Panc1 (cell line): ENCODE data around the gene LILRB2. TPM values are rescaled to one million over a fixed set of nuclear protein-coding genes. Genes with fewer than 3 reads are reported as not detected.

ENCODE experiments used
- ATAC-seq: fragments of 200-7000 bp; cut with Tn5 transposase; 2 replicates; pipeline ENCODE4 v1.9.1; 2020; ENCODE audit warnings: mild to moderate bottlenecking, moderate library complexity
- BruUV-seq: library from RNA; stranded (reverse); fragments of 400-500 nt; replicated peaks from 2 replicates; lab custom pipeline; 2021; lab: Mats Ljungman, UMichigan
- CTCF ChIA-PET: fragments of 300-600 bp; sonication (Branson Sonifier 250); formaldehyde crosslinking; loops from one replicate; lab custom pipeline; 2022; ENCODE audit warnings: antibody characterized with exemption; lab: Charles Lee
- POLR2A ChIA-PET: fragments of 300-600 bp; sonication (Branson Sonifier 250); formaldehyde crosslinking; loops from one replicate; lab custom pipeline; 2022; ENCODE audit warnings: antibody characterized with exemption; lab: Charles Lee
- DNase-seq: peaks from one replicate; pipeline ENCODE4 v3.0.0-alpha.2; 2010; ENCODE audit warnings: low read depth, low spot score
- H3K27ac ChIP-seq: 2 replicates; pipeline ENCODE4 v1.5.1; 2011; ENCODE audit warnings: mild to moderate bottlenecking, low read length, inconsistent platforms
- H3K27me3 ChIP-seq: fragments of 200-500 bp; sonication (Bioruptor generic); 2 replicates; pipeline ENCODE4 v1.6.0; 2014; ENCODE audit warnings: low read length, inconsistent platforms; ENCODE audit not compliant: control insufficient read depth, insufficient read depth
- H3K36me3 ChIP-seq: fragments of 200-500 bp; sonication (Bioruptor generic); 2 replicates; pipeline ENCODE4 v1.5.1; 2014; ENCODE audit warnings: inconsistent platforms, mild to moderate bottlenecking, low read length, moderate library complexity; ENCODE audit not compliant: control insufficient read depth, insufficient read depth
- H3K4me1 ChIP-seq: 2 replicates; pipeline ENCODE4 v1.5.1; 2011; ENCODE audit warnings: inconsistent platforms, mild to moderate bottlenecking, low read length, moderate library complexity; ENCODE audit not compliant: control insufficient read depth, insufficient read depth
- H3K4me3 ChIP-seq, 2 experiments: 2 replicates each; pipeline ENCODE4 v1.5.1; 2011 to 2012; ENCODE audit warnings: low read depth in 2 of 2, low read length in 2 of 2, mild to moderate bottlenecking in 2 of 2, inconsistent platforms in 1 of 2, moderate library complexity in 1 of 2
- H3K9me3 ChIP-seq: fragments of 200-500 bp; sonication (Bioruptor generic); 2 replicates; pipeline ENCODE4 v1.5.1; 2014; ENCODE audit warnings: low read depth, mild to moderate bottlenecking, inconsistent platforms, low read length, moderate library complexity; ENCODE audit not compliant: control insufficient read depth, insufficient read depth
- CTCF ChIP-seq: fragments of 450-650 bp; IDR thresholded peaks from 2 replicates; pipeline ENCODE4 v1.5.1; 2017; ENCODE audit warnings: mild to moderate bottlenecking
- POLR2AphosphoS5 ChIP-seq: IDR thresholded peaks from 2 replicates; pipeline ENCODE4 v1.6.1; 2012; ENCODE audit warnings: mild to moderate bottlenecking, low read depth, low read length, moderate library complexity
- SIN3A ChIP-seq: IDR thresholded peaks from 2 replicates; pipeline ENCODE4 v1.6.1; 2012; ENCODE audit warnings: low read depth, mild to moderate bottlenecking, low read length, moderate library complexity, borderline replicate concordance; ENCODE audit not compliant: insufficient read depth
- in situ Hi-C: cut with HindIII; loops from 2 replicates; pipeline ENCODE4 v1.10.0; 2016; ENCODE audit warnings: low sequenced_read_pairs, low pct_unique_long_range_greater_than_20kb
- intact Hi-C: fragments of 100-400 bp; cut with micrococcal nuclease; formaldehyde crosslinking; loops from one replicate; pipeline ENCODE4 v1.10.0; 2022; ENCODE audit not compliant: unreplicated experiment
- total RNA-seq: library from RNA; stranded (reverse); gene quantifications from one replicate; pipeline ENCODE4 v1.2.1, GENCODE V29; 2021; ENCODE audit not compliant: unreplicated experiment
- TF ChIP-seq, protein P1 (sequence below), 2 experiments: IDR thresholded peaks; 2 replicates each; pipeline ENCODE4 v1.6.1; 2011 to 2012; ENCODE audit warnings: low read depth in 2 of 2, control low read depth in 1 of 2, low read length in 1 of 2, mild to moderate bottlenecking in 1 of 2, moderate library complexity in 1 of 2; ENCODE audit not compliant: insufficient read depth in 1 of 2

The LILRB2 gene
- total RNA-seq, 1 experiment from 2014 or later = not detected

- in situ Hi-C loops (no loop called here), intact Hi-C loops (no loop called here)
- no TSS peak for BruUV-seq
- H3K4me3 ChIP-seq = no peak overlapping the region
- no peak overlapping the region for H3K27ac ChIP-seq
- ATAC-seq (peak; percentile 91), DNase-seq (peak; percentile 47)
- H3K9me3 ChIP-seq = no peaks in the 10 kb centered on the region
- TF ChIP-seq CTCF (peak; percentile 90), POLR2AphosphoS5 (no peak)
- TF ChIP-seq, protein P1, sequence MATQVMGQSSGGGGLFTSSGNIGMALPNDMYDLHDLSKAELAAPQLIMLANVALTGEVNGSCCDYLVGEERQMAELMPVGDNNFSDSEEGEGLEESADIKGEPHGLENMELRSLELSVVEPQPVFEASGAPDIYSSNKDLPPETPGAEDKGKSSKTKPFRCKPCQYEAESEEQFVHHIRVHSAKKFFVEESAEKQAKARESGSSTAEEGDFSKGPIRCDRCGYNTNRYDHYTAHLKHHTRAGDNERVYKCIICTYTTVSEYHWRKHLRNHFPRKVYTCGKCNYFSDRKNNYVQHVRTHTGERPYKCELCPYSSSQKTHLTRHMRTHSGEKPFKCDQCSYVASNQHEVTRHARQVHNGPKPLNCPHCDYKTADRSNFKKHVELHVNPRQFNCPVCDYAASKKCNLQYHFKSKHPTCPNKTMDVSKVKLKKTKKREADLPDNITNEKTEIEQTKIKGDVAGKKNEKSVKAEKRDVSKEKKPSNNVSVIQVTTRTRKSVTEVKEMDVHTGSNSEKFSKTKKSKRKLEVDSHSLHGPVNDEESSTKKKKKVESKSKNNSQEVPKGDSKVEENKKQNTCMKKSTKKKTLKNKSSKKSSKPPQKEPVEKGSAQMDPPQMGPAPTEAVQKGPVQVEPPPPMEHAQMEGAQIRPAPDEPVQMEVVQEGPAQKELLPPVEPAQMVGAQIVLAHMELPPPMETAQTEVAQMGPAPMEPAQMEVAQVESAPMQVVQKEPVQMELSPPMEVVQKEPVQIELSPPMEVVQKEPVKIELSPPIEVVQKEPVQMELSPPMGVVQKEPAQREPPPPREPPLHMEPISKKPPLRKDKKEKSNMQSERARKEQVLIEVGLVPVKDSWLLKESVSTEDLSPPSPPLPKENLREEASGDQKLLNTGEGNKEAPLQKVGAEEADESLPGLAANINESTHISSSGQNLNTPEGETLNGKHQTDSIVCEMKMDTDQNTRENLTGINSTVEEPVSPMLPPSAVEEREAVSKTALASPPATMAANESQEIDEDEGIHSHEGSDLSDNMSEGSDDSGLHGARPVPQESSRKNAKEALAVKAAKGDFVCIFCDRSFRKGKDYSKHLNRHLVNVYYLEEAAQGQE (IDR thresholded peaks at IDR 0.05; ENCODE audit: insufficient read depth in 1 of 2, low read depth in 2 of 2, low read length in 1 of 2) = no peak
- peaks cover 33% of the 10 kb centered on the region for H3K27me3 ChIP-seq
- POLR2A ChIA-PET = no interaction called here
- H3K4me1 ChIP-seq = no peaks in the 10 kb centered on the region
- CTCF ChIA-PET = interaction anchor here (0.8 to 1.5 kb wide), 5 partner anchors 9 to 74 kb away, joined by 3 to 5 read pairs (median 3); partner anchors contain the start of gene LILRB5
- no peaks in the 10 kb centered on the region for H3K36me3 ChIP-seq
These were observed 14.8 kb downstream of the LILRB2 start for GRCh38 chr19:54266133-54266532.

DNA sequence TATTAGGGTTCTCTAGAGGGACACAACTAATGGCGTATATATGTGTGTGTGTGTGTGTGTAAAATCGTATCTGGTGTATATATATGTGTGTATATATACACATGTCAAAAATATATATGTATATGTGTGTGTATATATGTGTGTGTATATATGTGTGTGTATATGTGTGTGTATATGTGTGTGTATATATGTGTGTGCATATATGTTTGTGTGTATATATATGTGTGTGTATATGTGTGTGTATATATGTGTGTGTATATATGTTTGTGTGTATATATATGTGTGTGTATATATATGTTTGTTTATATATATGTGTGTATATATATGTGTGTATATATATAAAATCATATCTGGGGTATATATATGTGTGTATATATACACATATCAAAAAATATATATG, 18.4 kb downstream of the LILRB2 start:
- no peak overlapping the region for H3K27ac ChIP-seq
- no TSS peak for BruUV-seq
- H3K27me3 ChIP-seq = peaks cover 7% of the 10 kb centered on the region
- CTCF ChIA-PET = interaction anchor here (0.8 kb wide), 1 partner anchor 56 kb away, joined by 3 read pairs; no protein-coding TSS in a partner anchor
- DNase-seq (no peak), ATAC-seq (no peak)
- TF ChIP-seq SIN3A (no peak), CTCF (no peak), POLR2AphosphoS5 (no peak)
- no peaks in the 10 kb centered on the region for H3K36me3 ChIP-seq
- H3K9me3 ChIP-seq = no peaks in the 10 kb centered on the region
- no peak overlapping the region for H3K4me3 ChIP-seq
- intact Hi-C loops (no loop called here), in situ Hi-C loops (no loop called here)
- POLR2A ChIA-PET = no interaction called here
- H3K4me1 ChIP-seq = no peaks in the 10 kb centered on the region
